HUES64 (cell line): ENCODE results near the gene LRP3.

Source experiments
- H3K27ac ChIP-seq: 2 replicates; pipeline ENCODE4 v1.7.0; 2013; ENCODE audit warnings: low read depth, low read length, inconsistent platforms
- H3K27me3 ChIP-seq: 2 replicates; pipeline ENCODE4 v1.6.1; 2013; ENCODE audit warnings: mild to moderate bottlenecking, low read length; ENCODE audit not compliant: insufficient read depth
- H3K36me3 ChIP-seq: 2 replicates; pipeline ENCODE4 v1.6.1; 2013; ENCODE audit warnings: mild to moderate bottlenecking, low read length; ENCODE audit not compliant: insufficient read depth
- H3K4me1 ChIP-seq: 2 replicates; pipeline ENCODE4 v1.6.1; 2013; ENCODE audit warnings: mild to moderate bottlenecking, low read length, moderate library complexity; ENCODE audit not compliant: insufficient read depth
- H3K4me3 ChIP-seq: 2 replicates; pipeline ENCODE4 v1.5.1; 2013; ENCODE audit warnings: mild to moderate bottlenecking, low read length, moderate library complexity
- H3K9ac ChIP-seq: 2 replicates; pipeline ENCODE4 v1.6.1; 2013; ENCODE audit warnings: mild to moderate bottlenecking, low read depth, low read length
- H3K9me3 ChIP-seq: 2 replicates; pipeline ENCODE4 v1.6.1; 2013; ENCODE audit warnings: low read depth, low read length; ENCODE audit not compliant: insufficient read depth
- WGBS: fragments of 150-250, 120-280 bp; methylation state at CpG from one replicate; pipeline ENCODE4 v1.1.7; 2013; ENCODE audit warnings: missing lambda C conversion rate; 5-methylcytosine and 5-hydroxymethylcytosine counted together

Gene LRP3

DNA sequence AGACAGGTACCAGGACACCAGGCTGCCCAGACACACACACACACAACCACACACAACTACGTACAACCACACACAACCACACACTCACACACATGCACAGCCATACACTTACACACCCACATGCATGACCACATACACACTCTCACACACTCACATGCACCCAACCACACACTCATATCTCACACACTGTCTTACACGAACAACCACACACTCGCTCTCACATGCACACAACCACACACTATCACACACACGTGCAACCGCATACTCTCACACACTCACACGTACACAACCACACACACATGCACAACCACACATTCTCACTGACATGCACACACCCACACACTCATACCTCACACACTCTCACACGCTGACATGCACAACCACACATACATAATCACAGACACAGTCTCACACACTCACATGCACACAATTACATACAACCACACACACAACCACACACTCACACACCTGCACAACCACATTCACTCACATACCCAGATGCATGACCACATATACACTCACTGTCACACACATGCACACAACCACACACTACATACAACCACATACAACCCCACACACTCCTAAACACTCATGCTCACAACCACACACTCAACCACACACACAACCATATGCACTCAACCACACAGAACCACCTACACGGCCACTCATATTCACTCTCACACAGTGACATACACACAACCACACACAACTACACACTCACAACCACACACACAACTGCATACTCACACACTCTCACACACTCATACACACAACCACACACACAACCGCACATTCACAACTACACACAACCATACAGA is 39.1 kb downstream of the LRP3 start:
- Histone ChIP-seq H3K36me3 (no peaks in the 10 kb centered on the region), H3K4me1 (no peaks in the 10 kb centered on the region), H3K27me3 (peaks cover 3% of the 10 kb centered on the region; the same call in 1 of the 2 replicates), H3K27ac (no peak overlapping the region), H3K9me3 (peaks cover 7% of the 10 kb centered on the region), H3K9ac (no peak overlapping the region), H3K4me3 (no peak overlapping the region)
- WGBS, result 93% methylated on average over 9 of the region's 9 CpGs

DNA sequence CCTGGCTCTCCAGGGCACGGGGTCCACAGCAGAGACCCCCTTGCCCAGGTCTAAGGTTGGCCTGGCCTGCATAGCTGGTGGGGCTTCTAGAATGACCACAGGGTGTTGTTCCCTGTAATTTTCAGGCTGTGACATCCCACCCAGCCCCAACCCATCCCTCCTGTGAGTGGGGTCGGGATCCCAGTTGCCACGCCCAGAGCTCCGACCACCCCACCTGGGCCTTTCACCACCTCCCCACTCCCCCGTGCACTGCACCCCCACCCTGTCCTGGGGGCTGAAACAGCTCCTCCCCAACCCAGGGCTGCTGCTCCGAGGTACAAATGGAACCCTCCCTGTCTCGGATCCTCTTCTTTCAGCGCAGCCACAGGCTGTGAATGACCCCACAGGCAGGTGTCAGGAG is 40.0 kb downstream of the LRP3 start:
- Histone ChIP-seq H3K27me3 (peaks cover 2% of the 10 kb centered on the region; the same call in 1 of the 2 replicates), H3K4me1 (no peaks in the 10 kb centered on the region), H3K36me3 (no peaks in the 10 kb centered on the region), H3K4me3 (no peak overlapping the region), H3K9ac (no peak overlapping the region), H3K9me3 (no peaks in the 10 kb centered on the region), H3K27ac (no peak overlapping the region)
- WGBS, result 88% methylated on average over 8 of the region's 8 CpGs

- Histone ChIP-seq H3K27me3 (no peaks in the 10 kb centered on the region; the same call in 1 of the 2 replicates), H3K9me3 (no peaks in the 10 kb centered on the region), H3K4me1 (no peaks in the 10 kb centered on the region), H3K4me3 (no peak overlapping the region), H3K27ac (no peak overlapping the region), H3K9ac (no peak overlapping the region), H3K36me3 (no peaks in the 10 kb centered on the region)
- 81% methylated on average over 9 of the region's 9 CpGs for WGBS
Measured at GRCh38 chr19:33234736-33235135, 40.6 kb downstream of the LRP3 start.

DNA sequence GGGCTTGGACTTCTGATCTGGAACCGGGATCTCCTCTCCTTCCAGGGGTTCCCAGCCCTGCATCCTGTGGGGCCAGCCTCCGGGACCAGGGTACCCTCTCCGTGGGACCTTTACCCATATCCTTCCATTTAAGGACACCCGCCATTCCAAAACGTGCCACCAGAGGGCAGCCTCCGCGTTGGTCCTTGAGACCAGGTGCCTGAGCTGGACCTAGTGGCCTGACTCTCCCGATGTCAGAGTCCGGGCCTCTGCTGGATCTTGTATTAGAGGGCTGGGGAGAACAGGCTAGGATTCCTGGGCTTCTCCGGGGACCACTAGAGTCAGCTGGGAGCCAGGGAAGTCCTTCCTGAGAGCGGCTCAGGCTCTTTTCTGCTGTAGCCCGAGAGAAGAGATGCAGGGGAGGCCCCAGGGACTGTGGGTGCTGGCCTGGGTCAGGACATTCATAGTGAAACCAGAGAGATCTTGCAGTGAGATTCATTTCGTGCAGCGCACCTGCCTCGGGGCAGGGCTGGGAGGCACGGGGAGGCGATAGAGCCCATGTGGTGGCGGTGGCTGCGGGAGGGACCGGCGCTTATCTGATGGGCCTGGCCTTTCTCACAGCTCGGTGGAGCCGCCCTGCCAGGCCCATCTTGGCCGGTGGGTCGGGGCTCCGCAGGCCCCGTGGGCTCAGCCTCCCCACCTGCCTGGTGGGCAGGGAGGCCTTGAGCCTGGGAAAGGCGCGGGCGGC is 41.3 kb downstream of the LRP3 start:
- Histone ChIP-seq H3K4me1 (no peaks in the 10 kb centered on the region), H3K4me3 (no peak overlapping the region), H3K9ac (no peak overlapping the region), H3K36me3 (no peaks in the 10 kb centered on the region), H3K27ac (no peak overlapping the region), H3K27me3 (no peaks in the 10 kb centered on the region), H3K9me3 (no peaks in the 10 kb centered on the region)
- 66% methylated on average over 30 of the region's 30 CpGs for WGBS

DNA sequence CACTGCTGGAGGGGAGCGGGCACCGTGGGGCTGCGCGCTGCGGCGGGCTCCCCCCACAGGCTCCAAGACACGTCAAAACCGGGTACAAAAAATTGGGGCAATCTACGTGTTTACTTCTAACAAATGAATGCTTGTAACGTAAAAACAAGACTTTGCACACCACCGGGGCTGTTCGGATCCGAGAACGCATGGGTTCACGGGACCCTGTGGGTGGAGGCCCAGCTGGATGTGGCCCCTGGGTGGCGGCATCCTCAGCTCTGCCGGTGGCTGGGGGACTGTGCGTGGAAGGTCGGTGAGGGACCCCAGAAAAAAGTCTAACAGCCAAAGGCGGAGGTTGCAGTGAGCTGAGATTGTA is 41.8 kb downstream of the LRP3 start:
- Histone ChIP-seq H3K4me1 (no peaks in the 10 kb centered on the region), H3K4me3 (no peak overlapping the region), H3K27ac (no peak overlapping the region), H3K9ac (no peak overlapping the region), H3K27me3 (no peaks in the 10 kb centered on the region), H3K9me3 (no peaks in the 10 kb centered on the region), H3K36me3 (no peaks in the 10 kb centered on the region)
- WGBS, result 95% methylated on average over 20 of the region's 20 CpGs

DNA sequence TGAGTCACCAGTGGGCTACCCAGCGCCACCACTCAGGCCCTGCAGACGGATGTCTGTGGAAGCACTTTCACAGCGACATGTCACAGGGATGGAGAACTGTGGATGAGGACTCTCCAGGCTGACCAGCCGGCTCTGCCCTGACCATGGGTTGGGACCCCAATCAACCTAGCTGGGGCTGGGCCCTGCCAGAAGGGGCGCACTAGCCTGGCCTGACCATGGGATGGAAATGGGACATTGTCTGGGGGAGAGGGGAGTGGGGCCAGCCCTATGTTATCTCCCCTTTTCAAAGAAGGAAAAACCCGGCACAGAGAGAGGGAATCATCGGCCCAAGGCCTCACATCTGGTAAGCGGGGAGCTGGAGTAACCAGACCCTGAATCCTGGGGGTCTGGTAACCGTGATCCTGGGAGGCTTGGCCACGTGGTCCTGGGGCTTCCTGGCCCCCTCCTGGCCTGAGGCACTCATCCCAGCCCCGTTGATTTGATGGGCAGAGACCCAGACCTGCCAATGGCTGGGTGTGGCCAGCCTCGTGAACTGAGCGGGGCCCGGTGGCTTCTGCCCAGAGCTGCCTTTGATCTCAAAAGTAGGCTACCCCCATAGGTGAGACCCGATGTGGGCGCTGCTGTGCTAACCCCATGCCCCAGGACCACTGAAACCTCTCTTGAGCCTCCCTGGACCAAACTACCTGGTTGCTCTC is 42.7 kb downstream of the LRP3 start:
- no peaks in the 10 kb centered on the region for H3K4me1 ChIP-seq
- H3K9me3 ChIP-seq, result no peaks in the 10 kb centered on the region
- no peak overlapping the region for H3K4me3 ChIP-seq
- no peaks in the 10 kb centered on the region for H3K36me3 ChIP-seq
- no peaks in the 10 kb centered on the region for H3K27me3 ChIP-seq
- 86% methylated on average over 16 of the region's 16 CpGs for WGBS
- no peak overlapping the region for H3K27ac ChIP-seq
- H3K9ac ChIP-seq, result no peak overlapping the region

DNA sequence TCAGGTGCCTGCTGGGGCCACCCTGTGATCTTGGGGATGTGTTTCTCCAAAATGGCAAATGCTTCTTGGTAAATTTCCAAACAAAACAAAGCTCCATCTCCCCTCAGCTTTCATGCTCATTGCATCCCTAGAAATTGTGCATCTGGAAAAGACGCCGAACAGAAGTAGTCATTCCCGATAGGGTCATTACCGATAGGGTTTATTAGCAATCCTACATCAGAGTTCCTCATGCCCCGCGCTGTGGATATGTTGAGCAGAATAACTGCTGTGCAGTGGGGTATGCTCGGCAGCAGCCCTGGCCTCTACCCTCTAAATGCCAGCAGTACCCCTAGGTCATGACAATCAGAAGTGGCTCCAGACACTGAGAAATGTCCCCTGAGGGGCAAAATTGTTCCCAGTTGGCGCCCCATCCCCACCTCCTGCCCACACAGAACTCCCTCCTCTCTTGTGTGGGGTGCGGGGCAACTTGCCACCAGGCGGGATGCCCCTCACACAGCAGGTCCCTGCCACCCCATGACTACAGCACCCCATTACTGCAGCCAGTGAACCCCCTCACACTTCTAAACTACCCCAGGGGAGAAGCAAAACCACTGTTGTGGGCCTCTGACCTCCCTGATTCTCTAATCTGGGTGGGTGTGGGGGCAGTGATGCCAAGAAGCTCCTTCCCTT is 44.5 kb downstream of the LRP3 start:
- Histone ChIP-seq H3K4me1 (no peaks in the 10 kb centered on the region), H3K9me3 (no peaks in the 10 kb centered on the region), H3K27ac (no peak overlapping the region), H3K9ac (no peak overlapping the region), H3K4me3 (no peak overlapping the region), H3K36me3 (no peaks in the 10 kb centered on the region), H3K27me3 (no peaks in the 10 kb centered on the region)
- 91% methylated on average over 10 of the region's 10 CpGs for WGBS

DNA sequence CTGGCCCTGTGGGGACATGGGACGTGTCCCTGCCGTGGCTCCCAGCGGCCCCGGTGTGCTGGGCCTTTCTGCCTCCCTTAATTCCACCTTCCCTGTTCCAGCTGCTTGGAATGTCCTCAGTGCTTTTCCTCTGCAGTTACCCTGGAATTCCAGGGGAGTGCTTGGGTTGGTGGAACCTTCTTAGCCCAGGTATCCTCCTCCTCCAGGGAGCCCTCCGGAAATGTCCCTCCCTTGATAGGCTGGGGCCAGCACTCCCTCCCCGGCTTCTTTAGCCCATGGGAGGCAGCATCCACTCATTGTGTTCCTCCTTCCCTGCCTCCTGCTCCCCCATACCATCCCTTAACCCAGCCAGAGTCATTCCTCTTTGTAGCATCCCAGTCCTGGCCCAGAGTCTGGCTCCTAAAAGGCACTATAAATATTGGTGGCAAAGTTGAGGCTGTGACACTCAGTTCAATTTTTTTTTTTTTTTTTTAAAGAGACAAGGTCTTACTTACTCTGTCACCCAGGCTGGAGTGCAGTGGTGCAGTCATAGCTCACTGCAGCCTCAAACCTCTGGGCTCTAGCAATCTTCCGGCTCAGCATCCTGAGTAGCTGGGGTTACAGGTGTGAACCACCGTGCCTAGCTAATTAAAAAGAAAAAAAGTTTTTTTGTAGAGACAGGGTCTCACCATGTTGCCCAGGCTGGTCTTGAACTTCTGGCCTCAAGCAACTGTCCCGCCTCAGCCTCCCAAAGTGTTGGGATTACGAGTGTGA is 45.3 kb downstream of the LRP3 start:
- Histone ChIP-seq H3K36me3 (no peaks in the 10 kb centered on the region), H3K9me3 (no peaks in the 10 kb centered on the region), H3K4me1 (no peaks in the 10 kb centered on the region), H3K4me3 (no peak overlapping the region), H3K27ac (no peak overlapping the region), H3K9ac (no peak overlapping the region), H3K27me3 (no peaks in the 10 kb centered on the region)
- 91% methylated on average over 10 of the region's 10 CpGs for WGBS

DNA sequence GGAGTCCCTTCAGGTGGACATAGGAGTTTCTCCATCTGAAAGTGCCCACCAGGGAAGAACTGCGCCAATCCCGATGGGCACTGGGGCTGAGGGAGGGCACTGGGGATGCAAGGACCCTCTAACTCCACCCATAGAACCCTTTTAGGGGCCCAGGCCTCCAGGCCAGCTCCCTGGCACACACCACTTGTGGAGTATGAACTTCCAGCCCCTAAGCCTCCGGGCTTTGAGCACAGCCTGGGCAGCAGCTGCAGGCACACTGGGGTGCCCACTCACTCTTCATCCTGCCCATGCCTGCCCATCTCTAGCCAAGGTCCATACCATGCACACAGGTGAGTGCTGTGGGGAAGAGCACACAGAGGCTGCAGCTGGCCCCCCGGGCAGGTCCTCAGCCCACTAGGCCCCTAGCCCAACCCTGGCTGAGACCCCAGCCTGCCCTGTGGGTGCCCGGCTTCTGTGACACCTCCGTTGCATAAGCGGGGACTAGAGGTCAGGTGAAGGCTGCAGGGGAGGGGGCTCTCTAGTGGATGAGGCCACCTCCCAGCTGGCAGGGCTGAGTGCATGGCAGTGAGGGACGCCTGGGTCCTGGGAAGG is 46.1 kb downstream of the LRP3 start:
- Histone ChIP-seq H3K36me3 (no peaks in the 10 kb centered on the region), H3K27me3 (no peaks in the 10 kb centered on the region), H3K4me3 (no peak overlapping the region), H3K4me1 (no peaks in the 10 kb centered on the region), H3K9ac (no peak overlapping the region), H3K27ac (no peak overlapping the region), H3K9me3 (peaks cover 4% of the 10 kb centered on the region; the same call in 1 of the 2 replicates)
- 86% methylated on average over 8 of the region's 8 CpGs for WGBS

GRCh38 chr19:33241091-33241529 is 47.0 kb downstream of the LRP3 start:
- H3K27me3 ChIP-seq, result no peaks in the 10 kb centered on the region
- no peak overlapping the region for H3K9ac ChIP-seq
- 91% methylated on average over 11 of the region's 11 CpGs for WGBS

More at GRCh38 chr19:33241091-33241529, 47.0 kb downstream of the LRP3 start:
- Histone ChIP-seq H3K4me1 (no peaks in the 10 kb centered on the region), H3K9me3 (peaks cover 8% of the 10 kb centered on the region; the same call in 1 of the 2 replicates), H3K27ac (no peak overlapping the region), H3K36me3 (no peaks in the 10 kb centered on the region), H3K4me3 (no peak overlapping the region)
